HG02885 (cell line): ENCODE measurements around the gene APOBEC3B.
"Not testable (repeated sequence)": the region's sequence is repeated elsewhere in the genome, so short reads cannot be mapped to it uniquely, and the experiment has no call there.

Experiments used
- ATAC-seq: cut with Tn5 transposase; IDR thresholded peaks from one replicate; pipeline ENCODE4 v1.9.1; 2021; ENCODE audit warnings: mild to moderate bottlenecking; ENCODE audit not compliant: unreplicated experiment, poor library complexity

The APOBEC3B gene

GRCh38 chr22:38965614-38966379 is 16.4 kb upstream of the APOBEC3B start:
- ATAC-seq, result no peak

GRCh38 chr22:38966380-38966702 is 15.8 kb upstream of the APOBEC3B start:
- no peak for ATAC-seq

- ATAC-seq, result no peak
Observed at GRCh38 chr22:38966942-38967341, 15.2 kb upstream of the APOBEC3B start.

DNA sequence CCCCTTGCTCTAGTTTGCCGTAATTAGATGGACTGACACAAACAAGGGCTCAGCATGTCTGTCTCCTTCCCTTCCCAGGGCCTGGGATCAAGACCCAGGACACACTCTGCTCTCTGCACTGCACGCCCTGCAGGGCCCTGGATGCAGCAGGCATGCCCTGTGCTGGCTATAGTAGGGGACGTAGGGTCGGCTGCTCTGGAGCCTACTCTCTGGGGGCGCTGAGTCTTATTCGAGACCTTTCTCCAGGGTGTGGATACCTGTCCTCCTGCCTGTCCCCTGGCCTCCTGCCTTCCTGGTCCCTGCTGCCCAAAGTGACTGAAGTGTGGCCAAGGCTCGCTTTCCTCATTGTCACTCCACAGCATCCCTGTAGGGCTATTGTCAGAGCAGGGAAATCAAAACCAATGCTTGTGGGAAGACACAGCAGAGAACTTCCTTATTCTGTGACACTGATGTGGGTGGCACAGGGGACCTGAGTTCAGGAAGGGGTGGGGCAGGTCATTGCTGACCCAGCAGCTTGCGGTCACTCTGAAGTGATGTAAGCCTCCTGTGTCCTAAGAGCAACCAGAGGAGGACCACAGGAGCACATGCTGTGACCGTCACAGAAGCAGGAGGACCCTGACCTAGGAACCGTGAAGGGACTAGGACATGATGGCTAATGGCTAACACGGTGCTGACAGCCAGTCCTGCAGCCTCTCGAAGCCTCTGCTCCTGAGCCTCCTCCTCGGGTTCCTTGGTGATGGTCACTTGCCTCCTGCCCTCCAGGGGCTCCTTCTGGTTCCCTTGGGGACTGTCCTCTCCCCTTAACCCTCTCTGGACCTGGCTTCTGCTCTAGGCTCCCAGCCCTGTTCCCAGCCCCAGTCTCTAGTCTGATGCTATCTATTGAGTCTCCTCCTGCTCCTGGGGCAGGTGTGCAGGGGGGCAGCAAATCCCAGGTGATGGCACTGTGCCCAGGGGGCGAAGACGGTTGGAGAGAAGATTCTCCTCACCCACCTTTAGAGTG is 14.4 kb upstream of the APOBEC3B start:
- no peak for ATAC-seq

DNA sequence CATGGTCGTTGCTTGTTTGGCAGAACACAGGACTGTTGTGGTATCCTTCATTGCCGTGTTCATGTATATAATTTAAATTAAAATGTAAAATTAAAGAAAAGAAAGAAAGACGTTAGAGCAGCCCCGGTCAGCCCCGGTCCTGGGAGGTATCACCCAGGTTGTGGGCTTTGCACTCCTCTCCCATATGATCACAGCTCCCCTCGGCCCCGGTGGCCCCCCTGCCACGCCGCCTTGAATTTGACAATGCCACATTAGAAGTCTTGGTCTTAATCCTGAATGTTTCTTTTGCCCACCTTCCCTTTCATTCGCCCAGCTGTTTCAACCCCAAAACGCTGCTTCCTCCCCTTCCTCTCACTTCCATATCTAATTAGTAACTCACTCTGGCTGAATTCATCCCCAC is 13.3 kb upstream of the APOBEC3B start:
- no peak for ATAC-seq

DNA sequence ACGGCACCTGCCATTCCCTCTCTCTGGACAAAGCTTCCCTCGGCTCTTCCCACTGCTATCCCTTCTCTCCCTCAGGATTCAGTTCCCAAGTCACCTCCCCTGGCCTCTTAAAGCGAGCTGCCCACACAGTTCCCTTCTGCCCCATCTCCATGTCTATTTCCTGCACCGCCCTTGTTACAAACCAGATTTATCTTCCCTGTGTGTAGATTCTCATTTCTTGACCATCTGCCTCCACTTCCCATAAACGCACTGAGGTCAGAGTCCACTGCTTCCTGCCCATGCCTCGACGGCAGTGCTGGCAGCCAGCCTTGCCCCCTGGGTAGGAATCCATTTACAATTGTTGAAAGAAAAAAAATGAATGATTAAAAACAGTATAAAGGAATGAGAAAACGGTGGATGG is 11.6 kb upstream of the APOBEC3B start:
- no peak for ATAC-seq

DNA sequence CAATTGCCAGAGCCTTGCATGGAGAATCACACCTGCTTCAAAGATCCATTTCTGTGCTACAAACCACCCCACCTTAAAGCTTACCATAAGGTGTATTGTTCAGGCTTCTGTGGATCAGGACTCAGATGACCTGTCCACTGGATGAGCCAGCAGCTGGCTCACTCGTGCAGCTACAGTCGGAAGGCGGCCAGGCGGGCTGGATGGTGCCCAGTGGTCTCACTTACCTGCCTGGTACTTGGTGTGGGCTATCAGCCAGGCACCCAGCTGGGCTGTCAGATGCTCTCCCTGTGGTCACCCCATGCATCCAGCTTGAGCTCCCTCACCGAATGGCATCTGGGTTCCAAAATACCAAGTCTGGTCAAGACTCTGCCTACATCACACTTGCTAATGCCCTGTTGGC is 10.9 kb upstream of the APOBEC3B start:
- ATAC-seq, result no peak

GRCh38 chr22:38971791-38972190 is 10.4 kb upstream of the APOBEC3B start:
- no peak for ATAC-seq

DNA sequence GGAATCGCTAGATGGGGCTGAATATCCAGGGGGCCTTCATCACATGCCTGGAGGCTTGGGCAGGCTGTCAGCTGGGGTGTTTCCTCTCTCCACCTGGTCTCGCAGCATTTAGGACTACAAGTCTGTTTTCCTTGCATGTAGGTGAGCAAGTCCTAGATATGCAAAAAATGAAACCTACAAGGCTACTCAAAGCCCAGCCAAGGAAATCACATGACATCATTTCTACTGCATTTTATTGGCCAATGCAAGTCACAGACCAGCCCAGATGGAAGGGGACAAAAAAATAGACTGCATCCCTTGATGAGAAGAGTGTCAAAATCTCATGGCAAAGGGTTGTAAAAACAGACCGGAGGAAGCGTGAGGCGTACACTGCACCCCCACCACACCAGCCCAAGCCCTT is 9.6 kb upstream of the APOBEC3B start:
- ATAC-seq, result no peak

DNA sequence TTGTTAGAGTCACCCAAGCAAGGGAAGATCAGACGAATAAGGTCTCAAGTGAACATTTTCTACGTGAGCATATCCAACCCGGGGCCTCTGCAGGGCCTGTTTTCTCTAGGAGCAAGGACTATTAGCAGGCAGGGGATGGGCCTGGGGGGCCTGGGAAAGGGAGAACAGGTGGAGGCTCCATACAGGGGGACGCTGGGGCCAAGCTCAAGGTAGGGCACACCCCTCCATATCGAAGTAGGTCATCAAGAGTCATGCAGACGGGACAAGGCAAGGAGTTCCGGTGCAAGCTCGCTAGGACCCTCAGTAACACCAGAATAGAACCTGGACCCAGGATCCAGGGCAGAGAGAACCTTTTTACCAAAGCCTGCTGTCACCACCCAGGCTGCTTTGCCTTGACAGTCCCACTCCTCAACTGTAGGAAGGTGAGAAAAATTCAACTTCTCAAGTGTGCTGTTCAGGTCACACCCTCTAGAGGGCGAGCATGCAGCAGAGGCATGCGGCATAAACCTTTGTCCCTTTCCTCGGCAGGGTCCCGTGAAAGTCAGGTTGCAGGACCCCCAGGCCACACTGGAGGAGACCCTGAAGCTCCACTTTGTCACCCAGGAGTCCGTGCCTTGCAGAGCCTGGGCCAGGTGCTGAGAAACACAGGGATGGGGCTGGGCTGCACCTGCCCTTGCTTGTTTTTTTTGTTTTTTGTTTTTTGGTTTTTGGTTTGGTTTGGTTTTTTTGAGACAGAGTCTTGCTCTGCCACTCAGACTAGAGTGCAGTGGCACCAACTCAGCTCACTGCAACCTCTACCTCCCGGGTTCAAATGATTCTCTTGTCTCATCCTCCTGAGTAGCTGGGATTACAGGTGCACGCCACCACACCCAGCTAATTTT is 8.6 kb upstream of the APOBEC3B start:
- no peak for ATAC-seq

GRCh38 chr22:38974170-38974825 is 7.8 kb upstream of the APOBEC3B start:
- ATAC-seq, result no peak

- ATAC-seq, result no peak
Observed at GRCh38 chr22:38974826-38975175, 7.3 kb upstream of the APOBEC3B start.

- not testable (repeated sequence) for ATAC-seq
Observed at GRCh38 chr22:38977289-38977688, 4.9 kb upstream of the APOBEC3B start.

DNA sequence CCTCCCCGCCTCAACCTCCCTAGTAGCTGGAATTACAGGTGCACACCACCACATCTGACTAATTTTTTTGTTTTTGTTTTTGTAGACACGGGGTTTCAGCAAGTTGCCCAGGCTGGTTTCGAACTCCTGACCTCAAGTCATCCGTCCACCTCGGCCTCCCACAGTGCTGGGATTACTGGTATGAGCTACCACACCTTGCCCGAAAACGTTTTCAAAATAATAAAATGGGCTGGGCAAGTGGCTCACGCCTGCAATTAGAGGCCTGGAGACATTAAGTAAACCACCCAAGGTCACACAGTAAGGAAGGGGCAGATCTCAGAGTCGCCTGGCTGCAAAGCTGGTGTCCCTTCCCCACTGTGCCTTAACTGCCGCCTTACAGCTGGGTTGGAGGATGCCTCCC is 1.6 kb upstream of the APOBEC3B start:
- not testable (repeated sequence) for ATAC-seq

- ATAC-seq, result no peak
Observed at GRCh38 chr22:38981005-38981991, 849 bp upstream of the APOBEC3B start.

GRCh38 chr22:38984224-38984623 is 2.1 kb downstream of the APOBEC3B start:
- no peak for ATAC-seq

DNA sequence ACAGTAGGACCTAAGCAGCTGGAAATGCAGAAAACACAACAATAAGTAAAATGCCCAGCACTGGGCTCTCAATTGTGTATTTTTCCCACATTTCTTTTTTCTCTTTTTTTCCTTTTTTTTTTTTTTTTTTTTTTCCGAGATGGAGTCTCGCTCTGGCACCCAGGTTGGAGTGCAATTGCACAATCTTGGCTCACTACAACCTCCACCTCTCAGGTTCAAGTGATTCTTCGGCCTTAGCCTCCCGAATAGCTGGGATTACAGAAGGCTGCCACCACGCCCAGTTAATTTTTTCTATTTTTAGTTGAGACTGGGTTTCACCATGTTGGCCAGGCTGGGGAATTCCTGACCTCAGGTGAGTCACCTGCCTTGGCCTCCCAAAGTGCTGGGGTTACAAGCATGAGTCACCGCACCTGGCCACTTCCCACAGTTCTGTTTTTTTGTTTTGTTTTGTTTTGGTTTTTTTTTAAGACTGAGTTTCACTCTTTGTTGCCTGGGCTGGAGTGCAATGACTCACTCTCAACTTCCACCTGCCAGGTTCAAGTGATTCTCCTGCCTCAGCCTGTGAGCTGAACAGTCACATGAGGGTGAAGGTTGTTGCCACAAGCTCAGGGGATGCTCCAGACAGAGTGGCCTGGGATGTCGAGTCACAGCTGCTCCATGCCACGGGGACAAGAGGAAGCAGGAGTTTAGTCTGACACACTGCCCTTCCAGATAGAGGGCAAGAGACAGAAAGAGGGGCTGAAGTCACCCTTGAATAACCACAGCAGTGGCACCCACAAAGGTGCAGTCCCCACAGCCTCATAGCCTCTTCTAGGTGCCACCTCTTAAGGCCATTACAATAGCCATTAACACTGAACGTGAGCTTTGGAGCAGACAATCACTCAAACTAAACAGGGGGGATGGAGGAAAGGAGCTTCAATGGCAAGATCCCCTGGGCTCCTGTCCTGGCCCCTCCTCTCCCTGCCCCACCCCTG is 2.9 kb downstream of the APOBEC3B start:
- peak; percentile 60 for ATAC-seq

DNA sequence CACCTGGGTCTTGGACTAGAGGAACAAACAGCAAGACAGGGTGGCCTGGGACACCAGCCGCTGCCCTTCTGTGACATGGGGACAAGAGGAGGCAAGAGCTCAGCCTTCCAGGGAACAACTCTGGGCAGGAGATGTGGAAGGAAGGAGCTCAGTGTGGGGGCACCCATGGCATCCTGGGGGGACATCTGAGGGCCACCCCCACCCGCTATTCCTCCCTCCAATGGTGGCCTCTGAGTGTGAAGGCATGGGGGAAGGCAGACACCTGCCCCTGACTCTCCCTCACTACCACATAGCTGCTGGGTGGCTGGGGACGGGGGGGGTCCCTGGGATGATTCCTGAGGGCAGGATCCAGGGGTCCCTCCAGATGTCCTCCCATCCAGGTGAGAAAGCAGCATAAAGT is 4.5 kb downstream of the APOBEC3B start:
- no peak for ATAC-seq
